Measurements from ENCODE around the gene ARHGAP31.

Gene ARHGAP31

DNA sequence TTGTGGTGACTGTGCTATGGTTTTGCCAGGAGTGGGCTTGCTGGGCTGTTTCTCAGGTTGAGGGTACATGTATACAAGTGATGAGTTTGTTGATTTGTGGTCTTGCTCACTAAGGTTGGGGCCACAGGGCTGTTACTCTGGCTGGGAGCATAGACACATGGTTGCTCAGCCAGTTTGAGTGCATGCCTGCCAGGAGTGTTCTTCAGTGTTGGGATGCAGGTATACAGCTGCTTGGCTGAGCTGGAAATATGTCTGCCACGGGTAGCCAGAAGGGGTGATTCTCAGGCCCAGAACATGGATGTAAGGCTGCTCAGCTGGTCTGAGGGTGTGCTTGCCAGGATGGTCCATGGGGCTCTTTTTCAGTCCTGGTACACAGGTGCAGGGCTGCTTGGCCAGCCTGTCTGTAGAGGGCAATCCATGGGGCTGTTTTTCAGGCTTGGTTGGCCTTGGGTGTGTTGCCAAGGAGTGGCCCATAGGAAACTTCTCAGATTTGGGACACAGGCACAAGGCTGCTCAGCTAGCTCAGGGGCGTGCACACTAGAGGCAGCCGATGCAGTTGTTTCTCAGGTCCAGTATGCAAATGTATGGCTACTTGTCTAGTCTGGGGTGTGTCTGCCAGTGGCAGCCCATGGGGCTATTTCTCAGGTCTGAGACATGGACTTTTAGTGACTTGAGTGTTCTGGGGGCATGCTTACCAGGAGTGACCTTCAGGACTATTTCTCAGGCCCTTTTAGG lies 5.3 kb upstream of the ARHGAP31 start:
- H3K4me3 Mint-ChIP-seq, result no peak overlapping the region
- H3K27me3 Mint-ChIP-seq, result no peaks in the 10 kb centered on the region
- no peak overlapping the region for H3K27ac Mint-ChIP-seq
- peaks cover 14% of the 10 kb centered on the region for H3K9me3 Mint-ChIP-seq
- H3K36me3 Mint-ChIP-seq (ENCODE audit: low read depth), result peaks cover 6% of the 10 kb centered on the region
- H3K4me1 Mint-ChIP-seq (ENCODE audit: low read depth), result peaks cover 16% of the 10 kb centered on the region

DNA sequence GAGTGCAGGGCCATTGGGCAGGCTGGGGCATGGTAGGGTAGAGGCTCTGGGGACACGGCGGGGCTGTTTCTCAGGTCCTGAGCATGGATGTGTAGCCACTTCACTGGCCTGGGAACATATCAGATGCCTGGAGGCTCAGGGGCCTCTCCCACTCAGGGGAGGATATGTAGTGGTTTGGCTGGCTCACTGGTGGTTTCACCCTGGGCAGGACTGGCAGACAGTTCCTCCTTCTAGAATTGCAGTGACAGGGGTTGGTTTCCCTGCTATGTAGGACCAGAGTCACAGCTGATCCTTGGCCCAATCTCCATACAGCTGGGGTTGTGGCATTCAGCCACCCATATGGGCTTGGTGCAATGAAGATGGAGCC lies 4.8 kb upstream of the ARHGAP31 start:
- Mint-ChIP-seq H3K4me1 (ENCODE audit: low read depth) (peaks cover 16% of the 10 kb centered on the region), H3K27me3 (no peaks in the 10 kb centered on the region), H3K4me3 (no peak overlapping the region), H3K9me3 (peaks cover 14% of the 10 kb centered on the region), H3K36me3 (ENCODE audit: low read depth) (peaks cover 6% of the 10 kb centered on the region), H3K27ac (no peak overlapping the region)

DNA sequence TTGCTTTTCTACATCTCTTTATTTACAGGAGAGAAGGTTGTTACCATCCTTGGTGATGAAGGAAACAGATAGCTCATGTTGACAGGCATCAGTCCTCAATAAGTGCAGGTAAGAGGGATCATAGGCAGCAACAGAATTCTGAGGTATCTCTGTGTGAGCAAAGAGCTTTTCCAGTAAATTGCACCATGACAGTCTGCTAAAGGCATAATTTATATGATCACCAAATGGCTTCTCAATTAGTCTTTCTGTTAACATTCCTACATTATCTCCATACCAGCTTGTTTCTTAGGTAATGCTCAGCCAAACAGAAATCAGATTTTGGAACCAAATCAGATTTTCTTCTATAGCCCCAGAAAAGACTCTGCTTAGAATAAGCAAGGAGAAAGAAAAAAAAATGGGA lies 3.6 kb upstream of the ARHGAP31 start:
- H3K4me1 Mint-ChIP-seq (ENCODE audit: low read depth), result peaks cover 19% of the 10 kb centered on the region
- no peak overlapping the region for H3K4me3 Mint-ChIP-seq
- H3K27me3 Mint-ChIP-seq, result no peaks in the 10 kb centered on the region
- no peak overlapping the region for H3K27ac Mint-ChIP-seq
- peaks cover 14% of the 10 kb centered on the region for H3K9me3 Mint-ChIP-seq
- H3K36me3 Mint-ChIP-seq (ENCODE audit: low read depth), result peaks cover 6% of the 10 kb centered on the region

DNA sequence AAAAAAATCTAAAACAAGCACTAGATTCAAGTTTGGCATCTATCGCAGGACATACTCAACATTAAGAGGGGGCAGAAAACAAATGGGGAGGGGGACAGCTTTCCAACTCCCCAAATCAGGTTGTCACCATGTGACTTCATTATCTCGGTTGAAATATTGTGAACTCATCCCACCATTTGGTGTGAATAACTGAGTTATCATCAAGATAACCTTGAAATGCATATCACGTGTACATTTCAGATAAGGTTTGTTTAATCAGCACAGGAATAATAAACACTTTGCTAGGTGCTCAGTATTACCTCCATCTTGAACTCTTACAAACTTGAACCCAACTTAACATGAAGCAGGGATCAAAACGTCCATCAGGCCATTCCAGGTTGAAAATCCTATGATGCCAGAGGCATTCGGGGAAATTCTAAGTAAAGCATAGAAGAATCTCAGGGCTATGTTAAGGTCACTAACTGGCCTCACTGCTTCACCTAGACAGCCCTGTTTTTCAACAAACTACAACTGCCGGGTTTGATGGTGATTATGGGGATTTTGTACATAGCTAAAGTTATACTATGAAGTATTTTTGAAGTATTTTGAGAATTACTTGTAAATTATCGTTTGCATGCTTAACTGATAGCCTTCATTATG lies 3.0 kb upstream of the ARHGAP31 start:
- no peaks in the 10 kb centered on the region for H3K27me3 Mint-ChIP-seq
- peaks cover 6% of the 10 kb centered on the region for H3K36me3 Mint-ChIP-seq (ENCODE audit: low read depth)
- no peak overlapping the region for H3K27ac Mint-ChIP-seq
- H3K4me1 Mint-ChIP-seq (ENCODE audit: low read depth), result peaks cover 24% of the 10 kb centered on the region
- no peak overlapping the region for H3K4me3 Mint-ChIP-seq
- H3K9me3 Mint-ChIP-seq, result peaks cover 14% of the 10 kb centered on the region

DNA sequence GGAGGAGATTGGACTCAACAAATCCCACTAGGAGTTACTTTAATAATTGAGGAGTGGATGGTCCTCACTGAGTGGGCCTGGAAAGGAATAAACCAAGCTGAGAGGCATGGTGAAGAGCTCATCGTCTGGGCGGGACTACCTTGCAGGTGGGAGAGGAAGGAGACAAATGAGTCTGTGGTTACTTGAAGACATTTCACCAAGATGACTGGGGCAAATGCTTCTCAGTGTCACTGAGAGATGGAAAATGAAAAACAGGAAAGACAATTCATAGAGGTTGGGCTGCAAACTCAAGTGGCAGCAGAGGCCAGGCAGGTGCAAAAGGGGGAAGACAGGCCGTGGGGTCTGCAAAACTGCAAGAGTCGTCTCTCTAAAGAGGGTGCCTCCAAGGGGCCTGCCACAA lies 1.5 kb upstream of the ARHGAP31 start:
- peaks cover 15% of the 10 kb centered on the region for H3K36me3 Mint-ChIP-seq (ENCODE audit: low read depth)
- peak overlapping the region; percentile 88 for H3K4me3 Mint-ChIP-seq
- H3K27ac Mint-ChIP-seq, result peak overlapping the region; percentile 96
- peaks cover 6% of the 10 kb centered on the region for H3K9me3 Mint-ChIP-seq
- H3K4me1 Mint-ChIP-seq (ENCODE audit: low read depth), result peaks cover 39% of the 10 kb centered on the region
- no peaks in the 10 kb centered on the region for H3K27me3 Mint-ChIP-seq

DNA sequence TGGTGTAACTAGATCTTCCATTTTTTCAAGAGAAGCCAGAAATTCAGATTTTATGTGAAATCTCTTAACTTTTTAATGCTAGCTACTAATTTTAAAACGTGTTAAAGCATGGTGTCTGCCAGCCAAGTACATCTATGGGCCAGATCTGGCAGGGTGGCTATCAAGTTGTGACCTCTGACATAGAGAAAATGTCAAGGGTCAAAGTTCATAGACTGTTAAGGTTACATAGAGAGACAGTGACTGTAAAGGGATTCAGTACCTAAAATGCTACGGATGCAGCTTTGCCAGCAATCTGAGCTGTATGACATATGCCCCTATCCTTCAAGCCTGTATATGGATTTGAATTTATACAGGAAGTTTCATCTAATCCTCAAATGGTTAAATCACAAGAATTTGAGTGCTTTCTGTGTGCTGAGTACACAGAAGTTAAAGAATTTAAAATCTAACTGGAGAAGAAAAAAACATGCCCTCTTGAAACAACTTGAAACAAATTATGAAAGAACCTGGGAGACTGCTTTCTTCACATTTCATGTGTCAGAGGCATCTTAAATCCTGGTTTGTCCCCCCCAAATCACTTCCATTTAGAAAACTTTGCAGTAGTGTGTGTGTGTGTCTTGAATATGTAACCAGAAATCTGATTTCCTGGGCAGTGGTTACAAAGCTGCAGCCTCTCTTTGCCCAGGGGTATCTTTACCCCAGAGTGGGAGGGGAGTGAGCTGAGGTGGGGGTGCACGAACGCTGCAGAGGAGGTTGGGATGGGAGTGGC lies 895 bp upstream of the ARHGAP31 start:
- no peaks in the 10 kb centered on the region for H3K27me3 Mint-ChIP-seq
- peak overlapping the region; percentile 88 for H3K4me3 Mint-ChIP-seq
- no peaks in the 10 kb centered on the region for H3K9me3 Mint-ChIP-seq
- peaks cover 15% of the 10 kb centered on the region for H3K36me3 Mint-ChIP-seq (ENCODE audit: low read depth)
- H3K27ac Mint-ChIP-seq, result peak overlapping the region; percentile 96
- H3K4me1 Mint-ChIP-seq (ENCODE audit: low read depth), result peaks cover 46% of the 10 kb centered on the region

DNA sequence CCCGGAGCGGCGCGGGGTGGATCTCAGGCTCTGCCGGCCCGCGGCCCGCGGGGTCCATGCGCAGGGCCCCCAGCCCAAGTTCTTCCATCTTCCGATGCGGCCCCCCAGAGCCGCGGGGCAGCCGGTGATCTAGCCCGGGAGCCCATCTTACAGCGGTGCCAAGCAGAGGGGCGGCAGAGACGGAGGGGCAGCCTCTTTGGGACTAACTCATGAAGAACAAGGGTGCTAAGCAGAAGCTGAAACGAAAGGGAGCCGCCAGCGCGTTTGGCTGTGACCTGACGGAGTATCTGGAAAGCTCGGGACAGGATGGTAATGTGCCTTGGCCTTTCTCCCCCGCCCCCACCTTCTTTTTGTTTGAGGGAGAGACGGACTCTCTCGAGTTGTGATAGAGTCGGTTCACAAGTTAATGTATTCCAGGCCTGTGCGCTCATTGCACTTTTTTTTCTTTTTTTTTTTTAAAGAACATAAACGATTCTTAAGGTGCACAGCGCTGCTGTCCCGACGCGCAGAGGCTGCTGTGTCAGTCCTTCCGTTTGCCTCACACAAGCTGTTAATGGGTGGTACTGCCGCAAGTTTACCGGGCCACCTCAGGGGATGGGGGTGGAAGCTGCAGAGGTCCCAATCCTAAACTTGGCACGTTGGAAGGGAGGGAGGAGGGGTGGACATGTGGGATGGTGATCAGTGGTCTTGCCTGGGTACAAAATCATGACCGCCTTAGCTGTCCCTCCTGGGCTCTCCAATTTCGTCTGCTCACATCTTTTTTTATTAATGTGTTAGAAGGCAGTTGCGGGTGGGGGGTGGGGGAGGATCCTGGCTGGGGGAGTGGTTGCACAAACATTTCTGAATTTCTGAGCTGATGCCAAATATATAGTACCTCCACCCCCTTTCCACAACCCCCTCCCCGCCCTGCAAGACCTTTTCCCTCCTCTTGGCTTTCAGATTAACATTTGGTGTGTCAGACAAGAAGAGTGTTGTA lies 801 bp downstream of the ARHGAP31 start:
- Mint-ChIP-seq H3K27me3 (no peaks in the 10 kb centered on the region), H3K27ac (peak overlapping the region; percentile 90), H3K4me1 (ENCODE audit: low read depth) (peaks cover 54% of the 10 kb centered on the region), H3K9me3 (no peaks in the 10 kb centered on the region), H3K4me3 (peak overlapping the region; percentile 88), H3K36me3 (ENCODE audit: low read depth) (peaks cover 24% of the 10 kb centered on the region)

DNA sequence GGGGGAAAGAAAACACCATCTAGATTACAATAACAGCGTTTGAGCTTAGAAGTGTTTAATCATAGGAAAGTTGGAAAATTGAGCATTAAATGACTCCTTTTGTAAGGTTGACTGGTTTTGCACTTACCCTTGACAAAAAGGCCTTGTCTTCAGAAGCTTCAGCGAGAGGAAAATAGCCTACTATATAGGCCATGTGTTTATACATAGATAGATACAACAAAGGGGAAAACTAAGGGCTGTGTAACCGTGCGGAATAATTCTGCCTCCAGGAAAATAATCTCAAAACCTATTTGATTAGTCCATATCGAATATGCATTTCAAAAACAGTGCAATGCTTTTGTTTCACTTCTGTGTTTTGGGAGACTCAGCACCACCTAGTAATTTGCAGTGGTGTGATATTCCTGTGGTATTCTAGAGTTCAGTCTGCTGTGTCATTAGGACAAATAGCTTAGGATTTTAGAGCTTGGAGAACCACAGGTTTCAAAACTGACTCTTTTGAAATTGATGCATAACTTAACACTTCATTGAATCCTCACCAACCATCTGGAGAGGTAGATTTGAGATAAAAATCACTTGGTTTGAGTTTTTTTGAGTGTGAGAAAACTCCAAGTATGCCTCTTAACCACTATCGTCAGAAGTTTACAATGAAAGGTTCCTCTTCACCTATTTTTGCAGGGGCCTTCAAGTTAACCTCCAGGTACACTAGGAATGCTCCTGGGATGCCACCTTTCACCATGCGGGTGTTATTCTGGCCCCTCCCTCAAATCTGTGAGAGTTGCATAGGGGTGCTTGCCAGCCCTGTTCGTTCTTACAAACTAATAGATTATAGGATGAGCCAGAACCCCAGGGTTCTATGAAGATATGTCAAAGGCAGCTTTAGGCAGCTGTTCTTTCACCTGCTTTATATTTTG lies 1.9 kb downstream of the ARHGAP31 start:
- Mint-ChIP-seq H3K9me3 (no peaks in the 10 kb centered on the region), H3K36me3 (ENCODE audit: low read depth) (peaks cover 24% of the 10 kb centered on the region), H3K4me3 (peak overlapping the region; percentile 88), H3K4me1 (ENCODE audit: low read depth) (peaks cover 63% of the 10 kb centered on the region), H3K27me3 (no peaks in the 10 kb centered on the region), H3K27ac (peak overlapping the region; percentile 90)

DNA sequence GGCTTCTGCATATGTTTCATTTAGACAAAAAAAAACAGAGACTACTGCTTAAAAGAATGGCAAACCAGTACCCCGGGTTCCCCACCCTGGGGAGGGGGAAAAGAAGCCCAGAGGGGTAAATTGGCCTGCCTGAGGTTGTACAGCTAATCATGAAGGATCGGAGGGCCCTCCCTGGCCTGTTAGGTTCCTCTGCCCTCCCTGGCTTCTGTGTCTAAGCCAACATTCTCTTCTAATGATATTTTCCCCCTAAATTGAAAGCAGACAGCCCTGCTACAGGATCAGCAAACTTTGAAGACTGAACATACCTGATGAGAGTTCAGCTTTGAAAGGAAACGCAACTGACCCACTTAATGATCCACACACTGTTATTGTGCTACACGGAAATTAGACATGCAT lies 2.5 kb downstream of the ARHGAP31 start:
- Mint-ChIP-seq H3K36me3 (ENCODE audit: low read depth) (peaks cover 24% of the 10 kb centered on the region), H3K27me3 (no peaks in the 10 kb centered on the region), H3K27ac (peak overlapping the region; percentile 65), H3K4me1 (ENCODE audit: low read depth) (peaks cover 70% of the 10 kb centered on the region), H3K4me3 (peak overlapping the region; percentile 88), H3K9me3 (no peaks in the 10 kb centered on the region)

DNA sequence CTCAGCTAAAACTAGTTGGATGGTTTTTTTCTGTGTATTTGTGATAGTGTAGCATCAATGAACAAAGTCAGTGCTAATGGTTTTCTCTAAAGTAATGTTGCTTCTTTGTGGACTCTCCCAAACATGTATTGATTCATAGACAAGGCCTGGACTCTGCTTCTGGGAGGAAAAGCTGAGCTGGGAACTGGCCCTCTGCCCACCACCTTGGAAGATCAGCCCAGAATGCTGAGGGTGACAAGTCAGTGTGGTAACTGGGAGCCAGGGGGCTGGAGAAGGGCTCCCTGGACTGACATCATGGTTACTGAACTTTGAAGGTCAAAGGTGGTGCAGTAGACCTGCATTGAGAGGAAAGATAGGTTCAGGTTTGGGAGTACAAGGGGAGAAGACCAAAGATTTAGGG lies 3.0 kb downstream of the ARHGAP31 start:
- Mint-ChIP-seq H3K4me1 (ENCODE audit: low read depth) (peaks cover 74% of the 10 kb centered on the region), H3K4me3 (peak overlapping the region; percentile 88), H3K36me3 (ENCODE audit: low read depth) (peaks cover 24% of the 10 kb centered on the region), H3K9me3 (no peaks in the 10 kb centered on the region), H3K27me3 (no peaks in the 10 kb centered on the region), H3K27ac (peak overlapping the region; percentile 65)

DNA sequence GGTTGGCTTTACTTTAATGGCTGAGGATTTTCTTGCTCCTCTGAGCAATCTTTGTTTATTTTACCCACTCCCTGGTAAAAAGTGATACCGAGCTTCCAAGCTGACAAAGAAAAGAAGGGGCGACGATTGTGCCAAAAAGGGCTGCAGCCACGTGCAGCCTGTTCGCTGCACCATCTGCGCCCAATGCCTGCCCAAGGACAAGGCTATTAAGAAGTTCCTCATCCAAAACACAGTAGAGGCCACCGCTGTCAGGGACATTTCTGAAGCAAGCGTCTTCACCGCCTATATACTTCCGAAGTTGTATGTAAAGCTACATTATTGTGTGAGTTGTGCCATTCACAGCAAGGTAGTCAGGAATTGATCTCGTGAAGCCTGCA lies 4.4 kb downstream of the ARHGAP31 start:
- H3K36me3 Mint-ChIP-seq (ENCODE audit: low read depth), result peaks cover 37% of the 10 kb centered on the region
- peak overlapping the region; percentile 34 for H3K27ac Mint-ChIP-seq
- no peaks in the 10 kb centered on the region for H3K27me3 Mint-ChIP-seq
- no peak overlapping the region for H3K4me3 Mint-ChIP-seq
- H3K9me3 Mint-ChIP-seq, result no peaks in the 10 kb centered on the region
- peaks cover 75% of the 10 kb centered on the region for H3K4me1 Mint-ChIP-seq (ENCODE audit: low read depth)

DNA sequence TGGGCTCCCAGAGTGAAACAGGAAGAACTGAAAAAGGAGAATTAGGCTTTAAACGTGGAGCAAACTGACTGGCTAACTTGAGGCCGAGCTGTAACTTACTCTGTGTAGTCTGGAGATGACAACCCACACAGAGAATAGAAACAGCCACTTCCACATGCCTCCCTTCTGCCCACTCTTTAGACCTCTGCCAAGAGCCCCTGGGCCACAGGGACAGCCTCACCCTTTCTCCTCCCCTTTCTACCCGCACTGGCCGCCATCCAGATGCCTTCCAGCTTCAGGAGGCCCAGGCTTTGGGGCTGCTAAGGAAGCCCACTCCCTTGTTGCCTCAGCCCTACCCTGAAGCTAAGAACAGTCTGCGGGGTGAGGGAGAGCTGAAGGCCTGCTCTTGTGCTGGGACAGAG lies 6.8 kb downstream of the ARHGAP31 start:
- Mint-ChIP-seq H3K27ac (peak overlapping the region; percentile 8), H3K36me3 (ENCODE audit: low read depth) (peaks cover 43% of the 10 kb centered on the region), H3K4me1 (ENCODE audit: low read depth) (peaks cover 72% of the 10 kb centered on the region), H3K4me3 (no peak overlapping the region), H3K27me3 (no peaks in the 10 kb centered on the region), H3K9me3 (no peaks in the 10 kb centered on the region)

DNA sequence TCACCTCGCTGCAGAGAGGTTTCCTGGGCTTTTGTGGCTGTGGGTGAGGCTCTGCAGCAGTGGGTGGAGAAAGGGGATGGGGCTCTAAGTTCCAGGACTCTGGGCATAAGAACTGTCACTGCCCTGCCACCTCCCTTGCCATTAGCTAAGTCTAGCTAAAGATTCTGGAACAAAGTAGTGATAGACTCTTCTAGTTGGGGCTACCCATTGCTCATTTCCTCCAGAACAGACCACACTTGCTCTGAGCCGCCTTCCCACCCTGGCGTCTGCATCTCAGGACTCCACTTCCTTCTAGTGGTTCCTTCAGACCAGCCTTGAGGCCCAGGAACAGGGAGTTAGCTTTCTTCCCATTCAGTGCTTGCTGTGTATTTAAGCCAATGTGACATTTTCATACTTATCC lies 7.5 kb downstream of the ARHGAP31 start:
- no peaks in the 10 kb centered on the region for H3K27me3 Mint-ChIP-seq
- H3K4me1 Mint-ChIP-seq (ENCODE audit: low read depth), result peaks cover 66% of the 10 kb centered on the region
- peak overlapping the region; percentile 8 for H3K27ac Mint-ChIP-seq
- H3K9me3 Mint-ChIP-seq, result no peaks in the 10 kb centered on the region
- no peak overlapping the region for H3K4me3 Mint-ChIP-seq
- H3K36me3 Mint-ChIP-seq (ENCODE audit: low read depth), result peaks cover 46% of the 10 kb centered on the region
